Loucy (cell line): ENCODE data around the gene ISOC1.

Experiments
- CTCF ChIP-seq: fragments of 200-600 bp; sonication (generic); conservative IDR thresholded peaks from 2 replicates; pipeline ENCODE4 v1.5.1; 2014; ENCODE audit warnings: mild to moderate bottlenecking, antibody characterized with exemption, low read length
- EZH2phosphoT487 ChIP-seq: fragments of 200-600 bp; IDR thresholded peaks from 2 replicates; pipeline ENCODE4 v1.6.1; 2018; ENCODE audit warnings: antibody characterized with exemption, mild to moderate bottlenecking, moderate library complexity, borderline replicate concordance

GRCh38 chr5:129094087-129094923, at the start of gene ISOC1:
- TF ChIP-seq CTCF (no peak), EZH2phosphoT487 (no peak)
